ENCODE results near the gene CARM1. TPM values are rescaled to one million over a fixed set of nuclear protein-coding genes. Genes with fewer than 3 reads are reported as not detected.

The CARM1 gene
- total RNA-seq, 2 donors from 2014 or later = 14.5 to 54.4 TPM

GRCh38 chr19:10966809-10967208 lies 95.5 kb downstream of the CARM1 start:
- TF ChIP-seq CTCF (IDR thresholded peaks at IDR 0.05) = no peak
- no peak for TF ChIP-seq POLR2A (IDR thresholded peaks at IDR 0.05)
- TF ChIP-seq POLR2AphosphoS5 (IDR thresholded peaks at IDR 0.05) = no peak
- no peak for DNase-seq (ENCODE audit: low spot score)
- Histone ChIP-seq H3K9me3 (no peaks in the 10 kb centered on the region), H3K4me3 (no peak overlapping the region), H3K27ac (no peak overlapping the region), H3K4me1 (replicated peaks) (peaks cover 4% of the 10 kb centered on the region), H3K36me3 (no peaks in the 10 kb centered on the region), H3K27me3 (replicated peaks; ENCODE audit: insufficient read depth) (no peaks in the 10 kb centered on the region)
- intact Hi-C loops (cut with DNase I) = no loop called here
- 77% methylated on average over 8 of the region's 8 CpGs for WGBS

GRCh38 chr19:10968527-10969135 lies 97.3 kb downstream of the CARM1 start:
- H3K27me3 ChIP-seq (replicated peaks; ENCODE audit: insufficient read depth) = no peaks in the 10 kb centered on the region
- WGBS = 62% methylated on average over 10 of the region's 10 CpGs
- H3K4me1 ChIP-seq (replicated peaks) = no peaks in the 10 kb centered on the region
- intact Hi-C loops (cut with DNase I) = no loop called here
- no peaks in the 10 kb centered on the region for H3K9me3 ChIP-seq
- H3K4me3 ChIP-seq = no peak overlapping the region
- no peak for DNase-seq (ENCODE audit: low spot score)
- no peak overlapping the region for H3K27ac ChIP-seq
- TF ChIP-seq CTCF (IDR thresholded peaks at IDR 0.05) = no peak
- H3K36me3 ChIP-seq = no peaks in the 10 kb centered on the region

- H3K36me3 ChIP-seq = no peaks in the 10 kb centered on the region
- no peaks in the 10 kb centered on the region for H3K9me3 ChIP-seq
- no peaks in the 10 kb centered on the region for H3K4me1 ChIP-seq (replicated peaks)
- no peak overlapping the region for H3K4me3 ChIP-seq
- intact Hi-C loops (cut with DNase I) = no loop called here
- TF ChIP-seq CTCF (IDR thresholded peaks at IDR 0.05) (no peak), POLR2A (IDR thresholded peaks at IDR 0.05) (no peak), POLR2AphosphoS5 (IDR thresholded peaks at IDR 0.05) (no peak)
- H3K27me3 ChIP-seq (replicated peaks; ENCODE audit: insufficient read depth) = no peaks in the 10 kb centered on the region
- H3K27ac ChIP-seq = no peak overlapping the region
- WGBS = 92% methylated on average over 8 of the region's 8 CpGs
- DNase-seq (ENCODE audit: low spot score) = no peak
Measured at GRCh38 chr19:10971107-10971726, 99.9 kb downstream of the CARM1 start.

Small RNA genes within 50 kb of the gene (microRNA-seq; reads per million reads assigned to microRNA genes)
- gene MIR6793 = 0.25 reads per million

Small RNA genes within 50 kb of the gene (small RNA-seq; reads per million reads assigned to genes)
- gene MIR6793 = 0 reads per million in 2 donors

Other genes with a start within 250 kb of the CARM1 start
- gene SLC44A2, start 246.0 kb upstream of the CARM1 start, total RNA-seq = 100 to 1,000 TPM in 1 of 2 donors, 10 to 100 TPM in 1; 91.1 to 402 TPM
- 100 to 1,000 TPM; 112 to 192 TPM for gene ILF3, start 217.2 kb upstream of the CARM1 start, total RNA-seq
- 10 to 100 TPM; 45.0 to 49.0 TPM for gene QTRT1, start 170.1 kb upstream of the CARM1 start, total RNA-seq
- gene DNM2, start 153.5 kb upstream of the CARM1 start, total RNA-seq = 100 to 1,000 TPM; 137 to 279 TPM
- 10 to 100 TPM; 41.9 to 47.8 TPM for gene TMED1, start 35.3 kb upstream of the CARM1 start, total RNA-seq
- 1 to 10 TPM in 1 of 2 donors, under 1 TPM in 1; 0.91 to 6.4 TPM for gene C19orf38, start 23.1 kb upstream of the CARM1 start, total RNA-seq
- 10 to 100 TPM; 84.8 to 87.1 TPM for gene YIPF2, start 57.1 kb downstream of the CARM1 start, total RNA-seq
- 10 to 100 TPM; 34.9 to 47.9 TPM for gene TIMM29, start 57.3 kb downstream of the CARM1 start, total RNA-seq
- 100 to 1,000 TPM in 1 of 2 donors, 10 to 100 TPM in 1; 98.5 to 152 TPM for gene SMARCA4, start 89.5 kb downstream of the CARM1 start, total RNA-seq
- 10 to 100 TPM; 17.4 to 41.5 TPM for gene LDLR, start 217.9 kb downstream of the CARM1 start, total RNA-seq

Data from prostate gland (tissue), 2 donors.